HUDEP-2 (cell line): Measurements from ENCODE around the gene PDE9A.

ENCODE experiments used
- DNase-seq, 76 experiments: peaks; one replicate each; lab custom pipeline; 2025; ENCODE audit not compliant: unreplicated experiment in 76 of 76; lab: John Stamatoyannopoulos, UW

Gene PDE9A

DNA sequence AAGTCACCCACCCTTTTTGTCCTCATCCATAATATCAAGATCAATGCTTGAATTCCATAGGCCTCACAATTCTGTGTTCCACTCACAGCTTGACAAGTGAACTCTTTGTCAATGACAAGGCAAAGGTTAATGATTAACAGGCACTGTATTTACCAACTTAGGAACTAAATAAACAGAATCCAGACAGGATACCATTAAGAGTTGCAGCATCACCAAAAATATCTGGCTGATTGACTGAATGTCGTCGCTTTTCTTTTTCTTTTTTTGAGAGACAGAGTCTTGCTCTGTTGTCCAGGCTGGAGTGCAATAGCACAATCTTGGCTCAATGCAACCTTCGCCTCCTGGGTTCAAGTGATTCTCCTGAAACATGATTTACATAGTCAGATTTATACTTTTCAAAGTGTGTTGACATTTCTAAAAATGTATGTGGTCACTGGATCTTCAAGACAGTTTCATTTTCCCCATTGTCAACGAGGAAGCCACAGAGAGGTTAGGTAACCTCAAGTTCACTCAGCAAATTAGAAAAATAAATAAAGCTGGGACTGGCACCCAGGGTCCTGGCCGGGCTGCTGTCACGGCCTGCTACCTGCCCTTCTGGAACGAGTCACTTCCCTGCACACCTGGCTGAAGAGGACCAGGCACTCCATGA lies 81.0 kb downstream of the PDE9A start:
- no peak for DNase-seq

DNA sequence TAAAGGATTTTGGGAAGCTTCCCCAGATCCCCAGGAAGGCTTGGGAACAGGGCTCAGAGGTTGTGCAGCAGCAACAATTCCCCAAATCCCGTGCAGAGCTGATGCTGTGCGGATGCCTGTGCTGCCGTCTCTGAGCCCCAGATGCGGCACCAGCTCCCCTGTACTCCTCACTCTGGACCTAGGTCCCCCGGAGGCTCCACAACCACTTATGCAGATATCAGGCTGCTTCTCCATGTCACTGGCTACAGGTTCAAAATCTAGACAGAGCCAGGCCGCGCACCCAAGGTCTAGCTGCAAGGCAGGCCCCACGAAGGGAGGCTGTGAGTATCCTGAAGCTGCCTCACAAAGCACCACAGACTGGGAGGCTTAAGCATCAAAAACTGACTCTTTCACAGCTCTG lies 81.6 kb downstream of the PDE9A start:
- no peak for DNase-seq

DNA sequence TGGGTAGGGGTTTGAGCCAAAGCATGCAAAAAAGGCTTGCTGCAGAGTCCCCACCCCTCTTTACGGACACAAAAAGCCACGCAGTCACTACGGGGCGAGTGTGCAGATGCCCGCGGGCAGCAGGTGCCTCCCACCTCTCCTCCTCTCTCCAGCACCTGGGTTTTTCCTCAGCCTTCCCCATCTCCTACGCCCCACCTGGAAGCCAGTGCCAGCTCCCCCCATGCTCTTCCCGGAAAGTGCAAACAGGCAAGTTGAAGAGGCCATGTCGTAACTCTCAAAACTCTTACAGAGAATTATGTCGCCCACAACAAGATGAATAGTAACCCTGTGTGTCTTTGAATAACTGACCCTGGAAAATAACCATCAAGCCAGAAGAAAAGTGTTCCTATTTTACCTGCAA lies 82.5 kb downstream of the PDE9A start:
- DNase-seq, result no peak

DNA sequence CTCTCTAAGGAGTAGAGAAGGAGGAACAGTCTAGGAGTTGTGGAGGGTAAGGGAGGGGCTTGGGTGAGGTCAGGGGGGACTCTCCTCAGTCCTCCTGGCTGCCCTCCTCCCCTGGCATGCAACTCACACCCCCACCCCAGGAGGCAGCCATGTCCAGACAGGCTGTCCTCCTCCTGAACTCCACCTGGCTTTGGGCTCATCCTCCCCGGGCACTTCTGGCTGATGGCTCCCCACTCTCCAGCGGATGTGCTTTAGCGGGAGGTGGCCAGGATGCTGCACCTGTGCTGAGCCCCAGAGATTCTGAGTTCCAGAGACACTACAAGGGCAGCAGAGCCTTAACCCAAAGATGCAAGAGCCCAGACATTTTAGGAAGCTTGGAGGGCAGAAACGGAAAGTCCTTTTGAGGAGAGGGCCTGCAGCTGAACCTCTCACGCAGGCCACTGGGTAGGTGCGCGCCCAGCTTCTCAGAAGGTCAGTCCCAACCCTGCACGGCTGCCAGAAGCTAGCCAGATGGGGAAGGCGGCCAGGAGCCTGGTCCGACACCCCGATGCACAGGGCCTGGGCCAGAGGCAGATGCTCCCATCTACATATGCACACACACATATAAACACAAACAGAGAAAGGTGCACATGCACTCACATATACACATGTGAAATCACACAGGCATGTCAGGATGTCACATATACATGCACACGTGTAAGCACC lies 83.4 kb downstream of the PDE9A start:
- DNase-seq, result no peak

DNA sequence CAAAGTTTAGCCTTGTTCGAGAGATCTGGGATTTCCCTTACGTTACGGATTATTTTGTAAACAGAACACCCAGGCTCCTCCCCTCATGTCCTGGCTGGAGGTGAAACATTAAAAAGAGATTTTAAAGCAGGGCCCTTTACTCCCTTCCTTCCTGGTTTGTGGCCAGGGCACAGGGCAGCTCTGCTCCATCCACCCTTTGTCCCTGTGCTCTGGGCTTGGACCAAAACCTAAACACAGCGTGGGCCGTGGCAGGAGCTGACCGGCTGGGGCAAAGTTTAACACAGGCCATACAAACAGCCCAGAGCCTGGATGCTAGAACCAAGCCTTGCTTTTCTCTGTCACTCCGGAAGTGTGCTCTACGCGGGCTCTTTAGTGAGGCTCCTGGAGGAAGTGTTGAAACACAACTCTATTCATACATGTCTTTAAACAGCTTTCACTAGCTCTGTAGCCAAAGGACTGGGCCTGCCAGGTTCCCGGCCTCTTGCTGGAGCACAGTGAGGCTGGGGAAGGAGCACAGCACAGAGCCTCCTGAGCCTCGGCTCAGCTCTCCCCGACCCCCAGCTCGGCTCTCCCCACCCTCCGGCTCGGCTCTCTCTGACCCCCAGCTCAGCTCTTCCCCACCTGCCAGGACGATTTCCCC lies 84.7 kb downstream of the PDE9A start:
- DNase-seq, result no peak

DNA sequence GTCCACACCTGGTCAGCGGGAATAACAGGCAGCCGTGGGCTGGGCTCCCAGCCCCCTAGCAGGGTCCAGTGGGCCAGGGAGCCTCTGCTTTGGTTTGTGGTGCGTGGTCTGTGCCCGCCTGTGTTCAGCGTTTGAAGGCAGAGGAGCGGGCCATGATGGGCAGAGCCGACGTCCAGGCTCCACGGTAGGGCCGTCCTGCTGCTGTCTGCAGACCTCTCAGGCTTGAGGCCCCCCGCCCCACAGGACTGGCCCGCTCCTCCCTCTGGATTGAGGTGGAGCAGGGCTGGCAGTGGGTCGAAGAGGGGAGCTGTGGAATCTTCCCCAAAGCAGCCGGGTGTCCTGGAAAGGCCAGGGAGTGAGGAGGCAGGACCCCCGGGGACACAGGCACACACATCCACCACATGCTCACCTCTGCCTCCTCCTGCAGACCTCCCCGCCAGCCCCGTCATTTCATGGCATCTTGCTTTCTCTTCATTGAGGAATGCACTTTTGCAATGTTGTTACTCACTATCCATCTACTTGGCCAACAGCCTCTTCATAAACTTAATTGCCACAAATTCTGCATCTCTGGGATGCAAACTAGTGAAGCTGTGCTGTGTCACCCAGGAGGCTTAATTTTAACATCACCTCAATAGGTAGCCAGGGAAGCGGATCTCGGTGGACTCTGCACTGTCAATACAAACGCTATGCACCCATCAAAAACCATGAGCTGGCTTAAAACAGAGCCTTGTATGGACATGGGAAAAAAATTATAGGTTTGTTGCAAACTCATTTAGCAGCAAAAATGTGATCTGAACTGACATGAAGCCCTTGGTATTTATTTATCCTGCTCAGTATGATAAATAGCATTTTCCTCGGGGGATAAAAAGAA lies 85.9 kb downstream of the PDE9A start:
- DNase-seq, result no peak

DNA sequence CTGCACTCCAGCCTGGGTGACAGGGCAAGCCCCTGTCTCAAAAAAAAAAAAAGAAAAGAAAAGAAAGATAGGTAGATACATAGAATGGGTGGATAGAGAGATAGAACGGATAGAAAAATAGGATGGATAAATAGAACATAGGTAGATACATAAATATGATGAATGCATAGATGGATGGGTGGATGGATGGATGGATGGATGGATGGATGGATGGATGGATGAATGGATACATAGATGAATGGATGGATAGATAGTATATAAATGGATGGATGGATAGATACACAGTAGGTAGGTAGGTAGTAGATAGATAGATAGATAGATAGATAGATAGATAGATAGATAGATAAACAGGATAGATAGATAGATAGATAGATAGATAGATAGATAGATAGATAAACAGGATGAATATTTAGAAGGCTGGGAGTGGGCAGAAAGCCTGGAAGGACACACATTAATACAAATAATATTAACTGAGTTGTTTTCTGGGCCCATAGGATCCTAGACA lies 87.0 kb downstream of the PDE9A start:
- no peak for DNase-seq

DNA sequence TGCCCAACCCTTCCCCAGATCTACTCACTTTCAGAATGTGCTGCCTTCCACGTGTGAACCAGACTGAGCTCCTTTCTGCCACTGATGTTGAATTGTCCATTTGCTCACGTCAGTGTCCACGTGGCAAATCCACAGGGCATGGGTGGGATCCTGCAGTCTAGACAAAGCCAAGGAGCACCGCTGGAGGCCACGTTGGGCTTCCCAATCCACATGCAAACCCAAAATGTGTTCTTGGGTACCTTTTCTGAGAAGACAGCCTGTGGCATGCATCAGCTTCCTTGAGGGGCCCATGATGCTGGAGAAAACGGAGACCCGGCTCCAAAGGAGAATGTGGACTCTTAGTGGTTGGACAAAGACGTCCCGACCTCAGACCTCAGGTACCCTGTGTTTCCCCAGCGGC lies 87.6 kb downstream of the PDE9A start:
- DNase-seq, result no peak

DNA sequence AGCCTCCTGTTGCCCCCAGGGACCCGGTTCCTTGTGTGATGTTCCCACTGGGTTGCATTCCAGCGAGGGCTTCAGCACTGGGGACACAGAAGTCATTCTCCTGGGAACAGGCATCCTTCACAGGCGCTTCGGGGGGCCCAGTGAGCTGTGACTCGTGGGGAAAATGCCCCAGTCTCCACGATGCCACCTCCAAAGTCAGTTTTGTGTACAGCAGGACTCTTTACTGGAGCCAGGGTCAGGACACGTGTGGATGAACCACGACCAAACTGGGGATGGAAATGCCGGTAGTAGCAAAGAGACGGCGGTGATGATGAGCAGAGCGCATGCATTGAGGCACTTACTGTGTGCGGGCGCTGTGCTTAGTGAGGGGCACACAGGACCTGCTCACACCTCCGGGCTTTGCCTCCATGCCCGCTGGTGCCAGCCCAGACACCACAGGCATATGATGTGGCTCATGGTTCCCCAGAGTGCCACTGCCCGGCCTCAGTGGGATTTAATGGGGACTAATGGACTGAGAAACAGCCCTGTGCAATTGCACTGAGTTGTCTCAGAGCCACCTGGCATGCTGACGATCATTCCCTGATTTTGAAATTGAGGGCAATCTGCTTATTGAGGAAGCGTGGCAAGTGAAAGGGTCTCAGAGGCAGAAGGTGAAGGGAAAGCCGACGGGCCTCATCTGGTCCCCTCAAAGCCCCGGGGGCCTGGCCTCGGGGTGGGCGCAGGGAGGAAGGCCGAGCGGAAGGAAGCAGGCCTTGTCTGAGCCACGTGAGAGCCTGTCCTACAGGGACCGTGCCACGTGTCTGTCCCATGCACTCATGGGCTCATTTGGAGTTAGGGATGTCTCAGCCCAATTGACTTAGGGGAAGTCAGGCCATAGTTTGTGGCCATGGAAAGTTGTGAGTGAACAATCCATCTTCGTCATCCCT lies 91.4 kb downstream of the PDE9A start:
- no peak for DNase-seq

DNA sequence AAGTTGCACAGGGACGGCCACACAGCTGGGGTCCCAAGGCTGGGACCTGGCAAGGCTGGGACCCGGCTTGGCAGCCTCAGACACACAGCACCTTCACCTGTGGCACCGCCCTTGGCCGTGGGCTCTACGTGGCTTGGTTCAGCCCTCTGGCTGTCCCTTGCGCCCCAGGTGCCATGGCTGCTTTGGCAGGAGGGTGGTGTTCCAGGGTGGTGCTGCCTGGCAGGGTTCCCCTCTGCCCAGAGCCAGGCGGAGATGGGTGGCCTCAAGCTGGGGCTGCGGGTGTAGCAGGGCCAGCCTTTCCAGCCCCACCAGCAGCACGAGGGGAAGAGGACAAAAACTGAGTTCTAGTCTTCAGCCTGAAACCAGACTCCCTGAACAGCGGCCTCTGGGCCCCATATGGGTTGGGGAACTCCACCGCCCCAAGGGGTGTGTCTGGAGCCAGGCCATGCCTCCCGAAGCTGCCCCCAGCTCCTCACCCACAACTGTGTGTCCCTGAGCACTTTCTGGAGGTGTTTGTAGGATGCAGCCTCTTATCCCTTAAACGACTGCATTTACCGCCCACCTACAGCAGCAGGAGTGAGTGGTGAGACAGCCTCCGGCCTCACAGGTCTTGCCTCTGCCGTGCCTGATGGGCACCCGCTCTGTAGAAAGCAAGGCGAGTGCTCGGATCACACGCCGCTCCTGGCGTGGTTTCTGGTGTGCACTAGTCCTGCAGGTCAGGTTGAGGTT lies 92.3 kb downstream of the PDE9A start:
- no peak for DNase-seq

DNA sequence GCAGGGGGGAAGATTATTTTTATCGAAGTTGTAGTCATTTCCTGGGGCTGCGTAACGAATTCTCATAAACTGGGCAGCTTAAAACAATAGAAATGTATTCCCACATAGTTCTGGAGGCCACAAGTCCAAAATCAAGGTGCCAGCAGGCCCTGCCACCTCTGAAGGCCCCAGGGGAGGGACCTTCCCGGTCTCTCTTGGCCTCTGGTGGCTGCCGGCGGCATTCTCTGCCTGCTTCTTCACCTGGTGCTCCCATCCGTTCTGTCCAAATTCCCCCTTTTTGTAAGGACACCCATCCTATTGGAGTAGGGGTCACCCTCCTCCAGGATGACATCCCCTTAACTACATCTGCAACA lies 92.8 kb downstream of the PDE9A start:
- no peak for DNase-seq

DNA sequence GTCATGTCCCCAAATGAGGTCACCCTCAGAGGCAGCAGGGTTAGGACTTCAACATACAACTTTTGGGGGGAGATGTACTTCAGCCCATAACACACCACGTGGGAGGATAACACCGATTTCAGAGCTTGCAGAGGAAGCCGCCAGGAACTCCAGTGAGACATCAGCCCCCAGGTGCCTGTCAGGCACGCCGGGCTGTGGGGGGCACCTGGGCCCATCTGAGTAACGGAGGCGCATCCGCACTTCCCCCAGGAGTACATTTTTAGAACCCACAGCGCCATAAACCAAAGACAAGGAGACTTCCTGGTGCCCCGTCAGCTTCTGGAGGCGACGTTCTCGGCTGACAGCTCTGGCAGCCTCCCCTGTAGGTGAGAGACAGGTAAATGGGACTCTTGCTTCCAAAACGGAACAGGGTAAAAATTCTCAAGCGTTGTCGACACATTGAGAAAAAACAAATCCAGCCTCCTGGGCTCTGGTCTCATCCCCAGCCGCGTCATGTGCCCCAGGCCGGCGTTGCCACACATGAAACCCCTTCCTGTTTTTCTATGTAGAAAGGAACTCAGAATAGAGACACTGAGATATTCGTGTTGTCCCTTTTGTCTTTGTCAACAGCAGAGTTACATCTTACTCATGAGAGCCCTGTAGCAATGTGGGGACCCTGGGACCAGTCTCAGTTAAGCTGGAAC lies 93.3 kb downstream of the PDE9A start:
- no peak for DNase-seq

DNA sequence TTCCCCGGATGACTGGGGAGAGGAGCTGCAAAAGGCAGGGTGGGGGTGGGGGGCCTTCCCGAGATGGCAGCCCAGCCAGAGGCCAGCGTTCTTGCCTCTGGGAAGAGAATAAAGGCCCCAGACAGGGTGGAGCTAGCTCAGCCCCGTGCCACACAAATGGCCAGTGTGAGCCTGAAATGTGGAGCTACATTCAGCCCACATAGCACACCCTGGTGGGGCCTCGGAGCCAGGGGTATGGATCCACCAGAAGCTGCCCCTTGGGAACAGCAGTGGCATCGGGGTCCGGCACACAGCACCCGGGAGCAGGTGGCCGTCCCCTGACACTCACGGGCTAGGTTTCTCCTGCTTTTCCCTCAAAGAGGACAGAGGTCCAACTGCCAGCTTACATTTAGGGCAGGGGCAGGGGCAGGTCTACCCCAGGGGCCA lies 93.9 kb downstream of the PDE9A start:
- DNase-seq, result no peak

DNA sequence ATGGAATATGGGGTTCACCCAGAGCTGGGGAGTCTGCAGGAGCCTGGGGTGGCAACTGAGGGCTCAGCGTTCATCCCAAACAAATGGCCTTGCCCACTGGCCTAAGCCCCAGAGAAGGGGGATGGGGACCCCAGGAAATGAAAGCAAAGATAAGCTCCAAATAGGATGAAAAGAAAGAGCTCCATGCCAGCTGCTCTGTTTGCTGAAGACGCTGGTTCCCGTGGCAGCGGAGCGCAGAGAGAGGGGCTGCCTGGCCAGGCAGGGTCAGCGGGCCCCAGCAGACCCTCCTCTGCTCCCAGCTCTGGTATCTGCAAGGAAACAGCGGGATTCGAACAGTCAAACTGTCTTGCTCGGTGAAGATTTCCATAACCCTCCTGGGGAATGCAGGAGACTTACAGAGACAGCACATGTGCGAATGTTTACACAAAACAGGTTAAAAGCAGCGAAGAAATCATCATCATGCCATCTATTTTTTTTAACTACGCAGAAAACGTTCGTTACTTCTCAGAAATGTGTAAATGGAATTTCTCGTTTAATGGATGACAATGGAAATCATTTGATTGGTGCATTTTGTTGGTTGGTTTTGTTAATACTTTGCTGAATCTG lies 94.4 kb downstream of the PDE9A start:
- no peak for DNase-seq

DNA sequence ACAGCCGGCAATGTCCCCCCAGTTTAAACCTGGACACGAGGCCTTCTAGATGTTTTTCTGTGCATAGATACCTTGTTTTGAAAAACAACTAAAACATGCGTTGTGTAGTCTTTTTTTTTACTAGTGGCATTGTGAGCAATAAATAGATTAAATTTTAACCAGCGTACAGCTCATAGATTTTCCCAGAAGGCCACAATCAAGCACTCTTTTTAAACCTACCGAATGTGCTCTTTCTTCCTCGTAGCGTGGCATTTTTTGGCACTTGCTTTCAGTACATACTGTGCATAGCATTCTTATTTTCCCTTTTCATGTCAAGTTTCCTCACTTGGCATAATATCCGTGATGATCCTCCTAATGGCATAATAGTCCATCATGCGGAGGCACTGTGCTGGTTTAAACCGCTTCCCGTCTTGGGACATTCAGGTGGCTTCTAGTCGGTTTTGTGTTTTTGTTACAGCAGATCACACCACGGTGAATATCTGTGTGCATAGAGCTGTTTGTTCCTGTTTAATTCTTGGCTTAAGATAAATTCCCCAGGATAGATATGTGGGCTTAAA lies 95.3 kb downstream of the PDE9A start:
- no peak for DNase-seq

DNA sequence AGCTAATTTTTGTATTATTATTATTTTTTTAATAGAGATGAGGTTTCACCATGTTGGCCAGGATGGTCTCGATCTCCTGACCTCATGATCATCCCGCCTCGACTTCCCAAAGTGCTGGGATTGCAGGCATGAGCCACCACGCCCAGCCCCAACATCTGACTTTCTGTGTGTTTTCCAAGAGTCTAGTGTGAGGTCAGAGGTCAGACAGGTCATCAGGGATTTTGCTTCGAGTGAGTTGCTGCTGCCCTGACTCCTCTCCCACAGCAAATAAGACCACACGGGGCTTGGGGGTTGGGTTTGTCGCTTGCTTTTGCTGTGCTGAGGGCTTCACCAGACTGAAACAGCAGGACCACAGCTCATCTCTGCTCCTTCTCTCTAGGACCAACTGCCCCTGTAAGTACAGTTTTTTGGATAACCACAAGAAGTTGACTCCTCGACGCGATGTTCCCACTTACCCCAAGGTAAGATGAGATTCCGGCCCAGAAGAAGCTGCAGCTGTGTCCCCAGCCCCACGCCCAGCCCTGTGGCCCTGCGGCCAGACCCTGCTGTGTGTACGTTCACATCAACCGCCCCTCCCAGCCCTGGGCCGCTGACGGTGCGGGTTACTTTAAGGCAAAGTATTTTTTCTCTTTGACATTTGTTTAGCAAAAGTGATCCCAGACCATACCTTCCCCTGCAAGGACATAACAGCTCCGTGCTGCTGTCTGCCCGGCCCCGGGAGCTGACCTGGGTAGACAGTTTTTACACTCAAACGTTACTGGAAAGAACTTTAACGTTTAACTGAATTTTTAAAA lies 97.5 kb downstream of the PDE9A start:
- DNase-seq, result no peak

DNA sequence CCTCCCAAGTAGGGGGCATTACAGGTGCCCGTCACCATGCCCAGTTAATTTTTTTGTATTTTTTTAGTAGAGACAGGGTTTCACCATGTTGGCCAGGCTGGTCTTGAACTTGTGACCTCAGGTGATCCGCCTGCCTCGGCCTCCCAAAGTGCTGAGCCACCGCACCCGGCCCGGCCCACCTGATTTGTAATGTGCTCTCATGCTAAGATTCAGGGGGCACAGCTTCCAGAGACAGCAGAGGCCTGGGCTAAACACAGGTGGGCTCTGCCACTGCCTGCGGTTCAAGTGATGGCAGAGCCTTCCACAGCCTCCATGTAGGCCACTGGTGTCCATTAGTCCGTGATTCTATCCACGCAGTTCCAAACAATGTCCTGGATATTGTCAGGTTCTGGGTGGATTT lies 98.4 kb downstream of the PDE9A start:
- no peak for DNase-seq
